Measurements from ENCODE around the gene NACC2. TPM values are rescaled to one million over a fixed set of nuclear protein-coding genes. Genes with fewer than 3 reads are reported as not detected.

NACC2 gene
- total and polyA plus RNA-seq, 8 donors = 3.6 to 29.5 (median 5.5) TPM

DNA sequence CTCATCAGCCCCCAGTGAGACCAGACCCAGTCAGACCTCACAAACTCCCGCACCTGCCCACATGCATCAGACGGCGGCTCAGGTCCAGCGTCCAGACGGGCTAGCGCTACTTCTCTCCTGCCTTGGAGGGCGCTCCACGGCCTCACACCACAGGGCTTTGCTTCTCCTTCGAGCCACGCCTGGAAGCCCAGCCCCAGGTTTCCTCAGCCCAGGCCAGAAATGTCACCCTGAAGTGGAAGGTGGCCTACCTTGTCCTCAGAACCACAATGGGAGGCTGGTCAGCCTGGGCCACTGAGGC is 2.8 kb downstream of the NACC2 start:
- no peak for DNase-seq
- H3K27me3 ChIP-seq = no peaks in the 10 kb centered on the region
- intact Hi-C loops (cut with DNase I) = no loop called here
- no peak overlapping the region for H3K4me3 ChIP-seq
- peaks cover 21 to 82% of the 10 kb centered on the region in 2 donors for H3K4me1 ChIP-seq
- peaks cover 0 to 9% of the 10 kb centered on the region in 2 donors for H3K36me3 ChIP-seq
- TF ChIP-seq, protein P1, sequence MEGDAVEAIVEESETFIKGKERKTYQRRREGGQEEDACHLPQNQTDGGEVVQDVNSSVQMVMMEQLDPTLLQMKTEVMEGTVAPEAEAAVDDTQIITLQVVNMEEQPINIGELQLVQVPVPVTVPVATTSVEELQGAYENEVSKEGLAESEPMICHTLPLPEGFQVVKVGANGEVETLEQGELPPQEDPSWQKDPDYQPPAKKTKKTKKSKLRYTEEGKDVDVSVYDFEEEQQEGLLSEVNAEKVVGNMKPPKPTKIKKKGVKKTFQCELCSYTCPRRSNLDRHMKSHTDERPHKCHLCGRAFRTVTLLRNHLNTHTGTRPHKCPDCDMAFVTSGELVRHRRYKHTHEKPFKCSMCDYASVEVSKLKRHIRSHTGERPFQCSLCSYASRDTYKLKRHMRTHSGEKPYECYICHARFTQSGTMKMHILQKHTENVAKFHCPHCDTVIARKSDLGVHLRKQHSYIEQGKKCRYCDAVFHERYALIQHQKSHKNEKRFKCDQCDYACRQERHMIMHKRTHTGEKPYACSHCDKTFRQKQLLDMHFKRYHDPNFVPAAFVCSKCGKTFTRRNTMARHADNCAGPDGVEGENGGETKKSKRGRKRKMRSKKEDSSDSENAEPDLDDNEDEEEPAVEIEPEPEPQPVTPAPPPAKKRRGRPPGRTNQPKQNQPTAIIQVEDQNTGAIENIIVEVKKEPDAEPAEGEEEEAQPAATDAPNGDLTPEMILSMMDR (IDR thresholded peaks at IDR 0.05) = no peak
- no peak overlapping the region for H3K27ac ChIP-seq
- no peak for ATAC-seq
- H3K9me3 ChIP-seq = no peaks in the 10 kb centered on the region

DNA sequence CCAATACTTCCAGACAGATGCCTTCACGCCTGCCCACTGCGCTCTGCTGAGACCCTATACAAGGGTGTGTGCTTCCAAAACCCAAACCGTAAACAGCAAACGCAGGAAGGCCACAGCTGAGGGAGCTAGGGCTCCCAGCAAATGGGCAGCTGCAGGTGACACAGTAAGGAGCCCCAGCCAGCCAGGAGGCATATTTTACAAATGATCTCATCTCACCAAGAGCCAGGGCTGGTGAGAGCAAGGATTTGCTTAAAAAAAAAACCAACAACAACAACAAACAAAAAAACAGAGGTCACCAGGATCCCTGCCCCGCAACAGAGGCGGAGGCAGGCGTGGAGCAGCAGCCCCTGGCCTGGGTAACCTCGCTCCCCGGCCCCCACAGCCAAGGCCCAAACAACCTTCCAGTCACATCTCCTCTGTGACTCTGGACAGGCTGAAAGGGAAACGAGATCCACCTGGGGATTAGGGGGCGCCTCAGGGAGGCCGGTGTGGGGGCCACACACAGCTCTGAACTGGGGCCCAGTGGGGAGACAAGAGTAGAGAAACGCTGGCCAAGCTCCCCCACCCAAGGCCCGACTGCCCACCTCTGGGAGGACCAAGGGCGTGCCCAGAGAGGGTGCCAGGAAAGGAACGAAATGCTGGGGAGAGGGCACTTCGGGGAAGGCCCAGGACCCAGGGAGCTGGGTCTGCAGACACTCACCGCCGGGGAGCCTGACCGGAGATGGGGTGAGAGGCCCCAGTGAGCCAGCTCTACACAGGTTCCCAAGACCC is 3.3 kb downstream of the NACC2 start:
- Histone ChIP-seq H3K27ac (peak overlapping the region in 1 of 2 donors; percentile 38), H3K4me1 (peaks cover 21 to 88% of the 10 kb centered on the region in 2 donors), H3K9me3 (no peaks in the 10 kb centered on the region), H3K36me3 (peaks cover 0 to 9% of the 10 kb centered on the region in 2 donors), H3K27me3 (no peaks in the 10 kb centered on the region), H3K4me3 (no peak overlapping the region)
- ATAC-seq (no peak), DNase-seq (peak in 1 of 4 donors; percentile 71)
- intact Hi-C loops (cut with DNase I) = no loop called here
- TF ChIP-seq, protein P1 (IDR thresholded peaks at IDR 0.05) = no peak

DNA sequence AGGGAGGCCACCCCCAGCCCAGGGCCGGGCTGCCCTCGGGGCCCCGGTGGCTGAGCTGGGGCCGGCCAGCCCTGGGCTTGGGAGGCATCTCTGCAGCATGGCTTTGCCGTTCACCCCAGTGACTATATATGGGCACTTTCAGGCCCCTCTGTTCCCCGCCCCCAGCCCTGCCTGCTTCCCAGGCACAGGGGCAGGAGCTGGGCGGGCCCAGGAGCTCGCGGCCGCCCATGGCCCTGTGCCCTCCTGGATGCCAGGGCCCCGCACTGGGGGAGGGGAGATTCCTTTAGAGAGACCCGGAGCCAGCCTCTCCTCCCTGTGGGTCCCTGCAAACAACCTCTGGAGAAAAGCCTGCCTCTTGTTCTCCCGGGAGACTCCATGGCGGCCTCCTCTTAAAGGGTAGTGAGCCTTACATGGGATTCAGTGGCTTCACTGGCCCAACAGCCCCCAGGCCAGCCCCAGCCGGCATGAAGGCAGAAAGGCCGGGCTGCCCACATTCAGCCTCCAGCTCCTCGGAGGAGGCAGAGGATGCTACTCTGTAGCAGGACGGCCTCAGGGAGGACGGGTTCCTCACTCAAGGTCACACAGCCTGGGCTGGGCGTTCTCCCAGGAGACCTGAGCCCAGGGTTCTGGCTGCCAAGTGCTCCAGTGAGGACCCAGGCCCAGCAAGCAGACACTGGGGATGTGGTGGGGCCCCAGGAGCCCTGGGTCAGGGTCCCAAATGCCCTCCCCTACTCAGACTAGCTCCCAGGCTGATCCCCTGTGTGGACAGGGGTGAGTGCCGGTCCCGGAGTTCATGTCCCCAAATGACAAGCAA is 4.1 kb downstream of the NACC2 start:
- peaks cover 0 to 9% of the 10 kb centered on the region in 2 donors for H3K36me3 ChIP-seq
- TF ChIP-seq, protein P1 (IDR thresholded peaks at IDR 0.05) = no peak
- no peaks in the 10 kb centered on the region for H3K27me3 ChIP-seq
- ATAC-seq (no peak), DNase-seq (peak in 1 of 4 donors; percentile 74)
- H3K27ac ChIP-seq = peak overlapping the region in 1 of 2 donors; percentile 38
- H3K4me3 ChIP-seq = no peak overlapping the region
- intact Hi-C loops (cut with DNase I) = no loop called here
- H3K4me1 ChIP-seq = peaks cover 20 to 88% of the 10 kb centered on the region in 2 donors
- H3K9me3 ChIP-seq = no peaks in the 10 kb centered on the region

DNA sequence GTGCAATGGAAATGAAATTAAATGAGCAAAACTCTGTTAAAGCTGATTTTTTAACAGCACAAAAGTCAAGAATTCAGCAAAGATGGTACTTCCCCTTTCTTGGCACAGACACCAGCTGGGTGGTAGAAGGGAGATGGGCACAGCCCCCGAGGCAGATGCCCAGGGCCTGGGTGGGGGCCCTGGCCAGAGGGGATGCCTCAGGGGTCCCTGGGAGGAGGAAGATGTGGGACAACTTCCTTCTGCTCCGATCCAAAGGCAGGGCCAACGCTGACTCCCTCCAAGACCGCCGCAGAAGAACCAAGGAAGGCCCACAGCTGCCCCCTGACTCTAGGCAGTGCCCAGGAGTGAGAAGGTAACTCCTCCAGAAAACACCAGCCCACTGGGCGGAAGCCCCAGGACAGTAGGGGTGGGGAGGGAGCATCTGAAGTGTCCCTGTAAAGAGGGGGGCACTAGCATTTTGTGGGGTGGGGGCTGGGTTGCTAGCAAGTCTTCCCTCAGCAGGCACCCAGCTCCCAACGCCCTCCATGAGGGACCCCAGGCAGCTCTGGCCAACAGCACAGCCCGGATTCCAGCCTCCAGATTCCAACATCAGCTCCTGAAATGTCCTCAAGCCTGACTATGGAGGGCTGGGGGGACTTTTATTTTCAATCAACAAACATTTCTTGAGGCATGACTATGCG is 4.9 kb downstream of the NACC2 start:
- TF ChIP-seq, protein P1 (IDR thresholded peaks at IDR 0.05) = no peak
- peaks cover 18 to 92% of the 10 kb centered on the region in 2 donors for H3K4me1 ChIP-seq

DNA sequence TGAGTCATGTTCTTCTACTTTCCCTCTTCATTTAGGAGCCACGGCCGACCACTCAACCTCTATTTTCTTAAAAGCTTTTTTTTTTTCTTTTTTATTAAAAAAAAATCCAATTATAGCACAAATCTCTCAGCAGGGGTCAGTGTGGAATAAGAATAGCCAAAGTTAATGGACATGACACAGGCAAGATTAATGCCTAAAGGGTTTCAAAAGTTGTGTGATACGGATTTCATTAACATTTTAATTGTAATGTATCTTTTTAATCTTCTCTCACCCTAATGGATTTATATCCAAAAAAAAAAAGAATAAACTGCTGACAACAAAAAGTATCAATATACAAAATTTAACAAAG is 5.4 kb downstream of the NACC2 start:
- Histone ChIP-seq H3K4me1 (peaks cover 18 to 97% of the 10 kb centered on the region in 2 donors), H3K27ac (no peak overlapping the region), H3K4me3 (no peak overlapping the region), H3K27me3 (no peaks in the 10 kb centered on the region), H3K36me3 (peaks cover 0 to 14% of the 10 kb centered on the region in 2 donors), H3K9me3 (no peaks in the 10 kb centered on the region)
- ATAC-seq (no peak), DNase-seq (no peak)
- TF ChIP-seq, protein P1 (IDR thresholded peaks at IDR 0.05) = no peak
- intact Hi-C loops (cut with DNase I) = no loop called here

More for the DNA sequence above, 4.9 kb downstream of the NACC2 start:
- Histone ChIP-seq H3K27ac (peak overlapping the region in 1 of 2 donors; percentile 38), H3K9me3 (no peaks in the 10 kb centered on the region), H3K36me3 (peaks cover 0 to 14% of the 10 kb centered on the region in 2 donors), H3K27me3 (no peaks in the 10 kb centered on the region), H3K4me3 (no peak overlapping the region)
- ATAC-seq (no peak), DNase-seq (peak in 1 of 4 donors; percentile 52)
- intact Hi-C loops (cut with DNase I) = no loop called here

All from left lung (tissue), 10 donors.